Measurements from ENCODE around the gene WNT6. TPM values are rescaled to one million over a fixed set of nuclear protein-coding genes. Genes with fewer than 3 reads are reported as not detected.

WNT6 gene
- total RNA-seq, 1 donor from 2014 or later: 0.66 TPM

GRCh38 chr2:218867900-218868299 lies 8.3 kb downstream of the WNT6 start:
- Mint-ChIP-seq H3K27me3 (ENCODE audit: unreplicated experiment) (peaks cover 31% of the 10 kb centered on the region), H3K9me3 (ENCODE audit: unreplicated experiment) (no peaks in the 10 kb centered on the region), H3K4me3 (ENCODE audit: unreplicated experiment) (no peak overlapping the region), H3K36me3 (ENCODE audit: unreplicated experiment) (peaks cover 6% of the 10 kb centered on the region), H3K27ac (ENCODE audit: unreplicated experiment) (no peak overlapping the region), H3K4me1 (ENCODE audit: low read depth, unreplicated experiment) (peaks cover 4% of the 10 kb centered on the region)
- DNase-seq: no peak
- TF ChIP-seq, protein P1, sequence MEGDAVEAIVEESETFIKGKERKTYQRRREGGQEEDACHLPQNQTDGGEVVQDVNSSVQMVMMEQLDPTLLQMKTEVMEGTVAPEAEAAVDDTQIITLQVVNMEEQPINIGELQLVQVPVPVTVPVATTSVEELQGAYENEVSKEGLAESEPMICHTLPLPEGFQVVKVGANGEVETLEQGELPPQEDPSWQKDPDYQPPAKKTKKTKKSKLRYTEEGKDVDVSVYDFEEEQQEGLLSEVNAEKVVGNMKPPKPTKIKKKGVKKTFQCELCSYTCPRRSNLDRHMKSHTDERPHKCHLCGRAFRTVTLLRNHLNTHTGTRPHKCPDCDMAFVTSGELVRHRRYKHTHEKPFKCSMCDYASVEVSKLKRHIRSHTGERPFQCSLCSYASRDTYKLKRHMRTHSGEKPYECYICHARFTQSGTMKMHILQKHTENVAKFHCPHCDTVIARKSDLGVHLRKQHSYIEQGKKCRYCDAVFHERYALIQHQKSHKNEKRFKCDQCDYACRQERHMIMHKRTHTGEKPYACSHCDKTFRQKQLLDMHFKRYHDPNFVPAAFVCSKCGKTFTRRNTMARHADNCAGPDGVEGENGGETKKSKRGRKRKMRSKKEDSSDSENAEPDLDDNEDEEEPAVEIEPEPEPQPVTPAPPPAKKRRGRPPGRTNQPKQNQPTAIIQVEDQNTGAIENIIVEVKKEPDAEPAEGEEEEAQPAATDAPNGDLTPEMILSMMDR (IDR thresholded peaks at IDR 0.05; ENCODE audit: partially characterized antibody, unreplicated experiment): no peak

GRCh38 chr2:218869064-218869463 lies 9.5 kb downstream of the WNT6 start:
- no peak for DNase-seq
- H3K4me3 Mint-ChIP-seq (ENCODE audit: unreplicated experiment): no peak overlapping the region
- peaks cover 3% of the 10 kb centered on the region for H3K9me3 Mint-ChIP-seq (ENCODE audit: unreplicated experiment)
- H3K27ac Mint-ChIP-seq (ENCODE audit: unreplicated experiment): no peak overlapping the region
- TF ChIP-seq, protein P1 (IDR thresholded peaks at IDR 0.05; ENCODE audit: partially characterized antibody, unreplicated experiment): no peak
- peaks cover 7% of the 10 kb centered on the region for H3K4me1 Mint-ChIP-seq (ENCODE audit: low read depth, unreplicated experiment)
- peaks cover 6% of the 10 kb centered on the region for H3K36me3 Mint-ChIP-seq (ENCODE audit: unreplicated experiment)
- H3K27me3 Mint-ChIP-seq (ENCODE audit: unreplicated experiment): peaks cover 30% of the 10 kb centered on the region

- Mint-ChIP-seq H3K4me3 (ENCODE audit: unreplicated experiment) (no peak overlapping the region), H3K4me1 (ENCODE audit: low read depth, unreplicated experiment) (peaks cover 8% of the 10 kb centered on the region), H3K27ac (ENCODE audit: unreplicated experiment) (no peak overlapping the region), H3K9me3 (ENCODE audit: unreplicated experiment) (peaks cover 3% of the 10 kb centered on the region), H3K36me3 (ENCODE audit: unreplicated experiment) (peaks cover 6% of the 10 kb centered on the region), H3K27me3 (ENCODE audit: unreplicated experiment) (peaks cover 30% of the 10 kb centered on the region)
- TF ChIP-seq, protein P1 (IDR thresholded peaks at IDR 0.05; ENCODE audit: partially characterized antibody, unreplicated experiment): no peak
- DNase-seq: no peak
These were observed 11.4 kb downstream of the WNT6 start for GRCh38 chr2:218870984-218871344.

GRCh38 chr2:218871345-218872302 lies 12.0 kb downstream of the WNT6 start:
- Mint-ChIP-seq H3K27me3 (ENCODE audit: unreplicated experiment) (peaks cover 30% of the 10 kb centered on the region), H3K36me3 (ENCODE audit: unreplicated experiment) (peaks cover 6% of the 10 kb centered on the region), H3K4me3 (ENCODE audit: unreplicated experiment) (peak overlapping the region; percentile 66), H3K4me1 (ENCODE audit: low read depth, unreplicated experiment) (peaks cover 14% of the 10 kb centered on the region), H3K9me3 (ENCODE audit: unreplicated experiment) (peaks cover 3% of the 10 kb centered on the region), H3K27ac (ENCODE audit: unreplicated experiment) (no peak overlapping the region)
- TF ChIP-seq, protein P1 (IDR thresholded peaks at IDR 0.05; ENCODE audit: partially characterized antibody, unreplicated experiment): no peak
- DNase-seq: no peak

Measured in glutamatergic neuron (in vitro differentiated cells).